Stimulated activated CD8-positive, alpha-beta memory T cell treated with anti-CD3 and anti-CD28 coated beads, Interleukin-4, amount 100 ng/mL, for 24 hours (primary cell): ENCODE measurements around the gene MIAT.

Experiments used
- DNase-seq: peaks from one replicate; pipeline ENCODE4 v3.0.0-alpha.2; 2020; ENCODE audit warnings: low read depth

MIAT gene

GRCh38 chr22:26632422-26633155 is 24.8 kb upstream of the MIAT start:
- no peak for DNase-seq

- DNase-seq: no peak
These were observed 23.2 kb upstream of the MIAT start for GRCh38 chr22:26634189-26634588.

- no peak for DNase-seq
These were observed 22.3 kb upstream of the MIAT start for GRCh38 chr22:26635117-26635516.

- DNase-seq: no peak
These were observed 21.1 kb upstream of the MIAT start for GRCh38 chr22:26636296-26636695.

GRCh38 chr22:26642465-26643417 is 14.6 kb upstream of the MIAT start:
- peak; percentile 81 for DNase-seq

- DNase-seq: no peak
These were observed 13.8 kb upstream of the MIAT start for GRCh38 chr22:26643418-26644100.

GRCh38 chr22:26646158-26646557 is 11.2 kb upstream of the MIAT start:
- DNase-seq: no peak

- no peak for DNase-seq
These were observed 9.3 kb upstream of the MIAT start for GRCh38 chr22:26648011-26648497.

- DNase-seq: no peak
These were observed 8.6 kb upstream of the MIAT start for GRCh38 chr22:26648528-26649388.

- DNase-seq: no peak
These were observed 6.5 kb upstream of the MIAT start for GRCh38 chr22:26650722-26651421.

GRCh38 chr22:26651815-26652214 is 5.6 kb upstream of the MIAT start:
- no peak for DNase-seq

- DNase-seq: no peak
These were observed 773 bp downstream of the MIAT start for GRCh38 chr22:26658161-26658560.

GRCh38 chr22:26658671-26659478 is 1.5 kb downstream of the MIAT start:
- DNase-seq: peak; percentile 76

GRCh38 chr22:26660356-26660755 is 3.0 kb downstream of the MIAT start:
- no peak for DNase-seq

GRCh38 chr22:26660961-26661578 is 3.7 kb downstream of the MIAT start:
- DNase-seq: no peak

- DNase-seq: no peak
These were observed 4.8 kb downstream of the MIAT start for GRCh38 chr22:26662160-26662559.

- DNase-seq: no peak
These were observed 6.1 kb downstream of the MIAT start for GRCh38 chr22:26663374-26663923.

GRCh38 chr22:26665813-26666231 is 8.4 kb downstream of the MIAT start:
- no peak for DNase-seq

- no peak for DNase-seq
These were observed 9.8 kb downstream of the MIAT start for GRCh38 chr22:26667140-26667539.
